NCI-H1417 (cell line): ENCODE data around the gene MGAT4A.
A peak's percentile ranks its signal among the peaks of the same experiment; 100 is the strongest.
"Not testable (repeated sequence)": the region's sequence is repeated elsewhere in the genome, so short reads cannot be mapped to it uniquely, and the experiment has no call there.

ENCODE experiments used
- DNase-seq, 3 experiments: peaks; one replicate each; lab custom pipeline; 2025; lab: John Stamatoyannopoulos, UW

MGAT4A gene

DNA sequence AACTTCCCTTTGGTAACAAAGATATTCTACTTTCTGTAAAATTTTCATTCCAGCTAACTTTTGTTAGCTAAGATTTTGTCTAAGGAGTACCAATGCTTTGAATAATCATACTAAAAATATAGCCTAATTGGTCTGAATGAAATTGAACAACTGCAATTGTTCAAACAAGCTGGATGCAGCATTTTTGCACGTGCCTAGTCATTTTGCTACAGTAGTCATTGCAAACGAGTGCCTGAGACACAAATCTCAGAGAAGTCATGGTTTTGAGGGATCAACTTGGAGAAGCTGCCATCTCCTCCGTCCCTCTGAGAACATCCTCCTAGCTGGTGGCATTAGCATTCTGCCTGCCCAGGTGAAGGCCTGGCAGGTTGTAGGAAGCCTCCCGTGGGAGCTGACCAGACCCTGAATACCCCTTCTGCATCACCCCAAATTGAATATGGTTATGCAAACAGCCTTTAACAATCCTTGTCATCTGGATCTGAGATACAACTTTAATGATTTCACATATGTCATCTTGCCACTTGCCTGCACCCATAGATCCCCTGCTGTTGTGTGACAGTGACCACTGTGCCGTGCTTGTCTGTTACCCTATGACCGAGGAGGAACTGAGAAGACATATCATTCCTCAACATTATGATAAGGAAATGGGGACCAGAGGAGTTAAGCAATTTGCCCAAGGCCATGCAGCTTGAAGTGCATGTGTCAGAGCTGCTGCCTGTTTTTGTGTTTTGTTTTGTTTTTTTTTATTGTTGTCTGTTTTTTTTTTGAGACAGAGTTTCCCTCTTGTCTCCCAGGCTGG lies 29.1 kb upstream of the MGAT4A start:
- no peak for DNase-seq

DNA sequence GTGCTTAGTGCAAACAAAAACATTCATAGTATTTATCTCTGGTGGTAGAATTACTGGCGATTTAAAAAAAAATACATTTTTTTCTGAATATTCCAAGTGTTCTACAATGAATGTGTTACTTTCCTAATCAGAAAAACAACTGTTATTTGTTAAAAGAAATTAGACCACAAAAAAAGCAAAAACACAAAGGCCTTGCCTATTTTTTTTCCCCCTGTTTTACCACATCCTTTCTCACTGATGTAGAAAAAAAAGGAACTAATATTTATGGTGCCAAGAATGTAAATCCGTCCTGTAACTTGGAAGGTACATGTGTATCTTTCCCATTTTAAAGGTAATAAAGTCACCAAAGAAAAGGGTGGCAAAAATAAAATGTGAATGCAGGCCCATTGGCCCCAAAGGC lies 28.4 kb upstream of the MGAT4A start:
- no peak for DNase-seq

GRCh38 chr2:98757904-98758421 lies 27.0 kb upstream of the MGAT4A start:
- DNase-seq = no peak

GRCh38 chr2:98753801-98754200 lies 22.9 kb upstream of the MGAT4A start:
- no peak for DNase-seq

DNA sequence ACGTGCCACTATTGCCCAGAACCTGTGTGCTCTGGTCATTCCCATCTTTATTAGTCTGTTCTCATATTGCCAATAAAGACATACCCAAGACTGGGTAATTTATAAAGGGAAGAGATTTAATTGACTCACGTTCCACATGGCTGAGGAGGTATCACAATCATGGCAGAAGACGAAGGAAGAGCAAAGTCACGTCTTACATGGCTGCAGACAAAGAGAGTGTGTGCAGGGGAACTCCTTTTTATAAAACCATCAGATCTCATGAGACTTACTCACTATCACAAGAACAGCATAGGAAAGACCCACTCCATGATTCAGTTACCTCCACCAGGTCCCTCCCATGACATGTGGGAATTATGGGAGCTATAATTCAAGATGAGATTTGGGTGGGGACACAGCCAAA lies 21.8 kb upstream of the MGAT4A start:
- not testable (repeated sequence) for DNase-seq

GRCh38 chr2:98751748-98752147 lies 20.8 kb upstream of the MGAT4A start:
- DNase-seq = no peak

GRCh38 chr2:98750593-98751282 lies 19.8 kb upstream of the MGAT4A start:
- DNase-seq = no peak

GRCh38 chr2:98749066-98749450 lies 18.1 kb upstream of the MGAT4A start:
- no peak for DNase-seq

DNA sequence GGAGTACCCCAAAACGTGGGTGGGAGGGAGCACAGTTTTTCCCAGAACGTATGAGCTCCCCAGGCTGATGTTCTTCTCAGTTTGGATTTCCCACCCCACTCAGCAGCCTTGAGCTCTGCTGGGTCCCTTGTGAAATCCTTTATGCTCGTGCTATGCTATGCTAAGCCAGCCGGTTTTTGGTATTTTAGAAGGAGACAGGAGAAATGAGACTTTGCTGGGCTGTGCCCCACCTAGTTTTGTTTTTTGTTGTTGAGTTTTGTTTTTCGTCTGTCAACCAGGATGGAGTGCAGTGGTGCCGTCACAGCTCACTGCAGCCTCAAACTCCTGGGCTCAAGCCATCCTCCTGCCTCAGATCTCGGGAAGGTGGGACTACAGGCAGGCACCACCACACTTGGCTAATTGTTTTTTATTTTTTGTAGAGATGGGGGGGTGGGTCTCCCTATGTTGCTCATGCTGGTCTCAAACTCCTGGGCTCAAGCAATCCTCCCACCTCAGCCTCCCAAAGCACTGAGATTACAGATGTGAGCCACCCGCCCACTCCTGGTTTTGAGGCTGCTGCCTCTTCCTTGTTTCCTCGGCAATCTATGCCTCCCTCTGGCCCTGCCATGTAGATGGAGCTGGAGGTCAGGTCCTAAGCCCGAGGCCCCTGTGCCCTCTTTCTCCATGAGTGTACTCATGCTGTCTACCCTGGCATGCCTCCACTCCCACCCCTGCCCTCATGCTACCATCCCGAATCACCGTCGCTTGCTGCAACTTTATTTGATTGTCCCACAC lies 17.5 kb upstream of the MGAT4A start:
- no peak for DNase-seq

DNA sequence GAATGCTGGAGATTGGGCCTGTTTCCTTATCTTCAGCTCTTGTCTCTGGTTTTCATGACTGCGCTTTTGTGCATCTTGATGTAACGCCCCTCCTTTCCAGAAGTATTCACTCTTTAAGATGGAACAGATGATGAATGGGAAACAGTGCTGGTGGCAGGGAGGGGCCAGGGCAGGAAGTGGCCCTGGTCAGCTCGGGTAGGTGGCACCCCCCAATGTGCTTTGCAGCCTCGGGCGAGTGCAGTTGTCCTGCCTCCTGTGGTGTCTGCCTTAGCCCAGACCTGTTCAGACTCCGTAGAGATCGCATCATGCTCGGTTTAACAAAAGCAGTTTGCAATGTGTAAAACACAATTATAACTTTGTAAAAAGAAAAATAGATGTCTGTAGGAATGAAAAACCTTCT lies 17.0 kb upstream of the MGAT4A start:
- DNase-seq = peak in 2 of 3 experiments; percentile 5 to 36

DNA sequence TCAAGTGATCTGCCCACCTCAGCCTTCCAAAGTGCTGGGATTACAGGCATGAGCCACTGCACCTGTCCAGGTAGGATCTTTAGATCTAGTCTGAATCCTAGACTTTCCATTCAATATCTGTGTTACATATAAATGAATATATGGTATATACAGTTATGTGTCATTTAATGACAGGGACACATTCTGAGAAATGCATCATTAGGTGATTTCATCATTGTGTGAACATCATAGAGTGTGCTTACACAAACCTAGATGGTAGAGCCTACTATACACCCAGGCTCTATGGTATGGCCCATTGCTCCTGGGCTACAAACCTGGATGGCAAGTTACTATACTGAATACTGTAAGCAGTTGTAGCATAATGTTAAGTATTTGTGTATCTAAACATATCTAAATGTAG lies 15.5 kb upstream of the MGAT4A start:
- DNase-seq = no peak

GRCh38 chr2:98744595-98744994 lies 13.7 kb upstream of the MGAT4A start:
- no peak for DNase-seq

DNA sequence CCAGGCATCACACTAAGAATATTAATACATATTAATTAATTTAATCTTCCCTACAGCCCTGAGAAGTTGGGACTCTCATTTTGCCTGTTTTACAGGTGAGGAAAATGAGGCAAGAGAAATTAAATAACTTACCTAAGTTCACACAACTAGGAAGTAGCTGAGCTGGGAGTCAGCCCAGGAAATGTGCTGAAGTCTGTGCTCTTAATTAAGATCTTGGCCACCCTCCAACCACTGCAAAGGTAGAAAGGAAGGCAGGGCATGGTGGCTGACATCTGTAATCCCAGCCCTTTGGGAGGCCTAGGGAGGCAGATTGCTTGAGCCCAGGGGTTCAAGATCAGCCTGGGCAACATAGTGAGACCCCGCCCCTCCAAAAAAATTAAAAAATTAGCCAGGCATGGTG lies 12.9 kb upstream of the MGAT4A start:
- DNase-seq = no peak

DNA sequence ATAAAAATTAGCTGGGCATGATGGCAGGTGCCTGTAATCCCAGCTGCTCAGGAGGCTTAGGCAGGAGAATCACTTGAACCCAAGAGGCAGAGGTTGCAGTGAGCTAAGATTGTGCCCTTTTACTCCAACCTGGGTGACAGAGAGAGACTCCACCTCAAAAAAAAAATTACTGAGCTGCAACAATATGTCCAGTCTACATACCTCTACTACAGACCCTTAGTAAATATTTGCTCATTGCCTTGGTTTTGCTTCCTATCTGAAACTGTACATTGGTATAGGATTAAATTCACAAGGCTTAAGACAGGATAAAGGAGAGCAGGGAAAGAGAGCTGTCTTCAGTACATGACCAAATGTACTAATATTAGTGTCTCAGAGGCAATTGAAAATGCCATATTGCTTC lies 8.1 kb upstream of the MGAT4A start:
- no peak for DNase-seq

DNA sequence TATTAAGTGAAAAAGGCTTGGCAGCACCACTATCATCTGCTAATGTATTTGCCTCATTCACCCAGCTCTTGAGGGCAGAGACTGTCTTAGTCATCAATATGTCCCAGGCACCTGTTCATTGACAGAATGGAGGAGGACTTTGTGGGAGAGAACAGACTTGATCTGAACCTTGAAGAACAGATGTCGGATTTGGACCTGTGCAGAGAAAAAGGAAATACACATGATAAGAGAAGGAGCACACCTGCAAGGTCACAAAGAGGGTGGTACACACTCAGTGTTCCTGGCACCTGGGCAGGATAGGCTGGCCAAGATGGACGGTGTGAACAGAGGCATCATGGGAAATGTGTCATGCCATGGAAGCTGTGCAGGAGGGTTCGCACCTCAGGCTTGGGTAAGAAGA lies 7.4 kb upstream of the MGAT4A start:
- no peak for DNase-seq

DNA sequence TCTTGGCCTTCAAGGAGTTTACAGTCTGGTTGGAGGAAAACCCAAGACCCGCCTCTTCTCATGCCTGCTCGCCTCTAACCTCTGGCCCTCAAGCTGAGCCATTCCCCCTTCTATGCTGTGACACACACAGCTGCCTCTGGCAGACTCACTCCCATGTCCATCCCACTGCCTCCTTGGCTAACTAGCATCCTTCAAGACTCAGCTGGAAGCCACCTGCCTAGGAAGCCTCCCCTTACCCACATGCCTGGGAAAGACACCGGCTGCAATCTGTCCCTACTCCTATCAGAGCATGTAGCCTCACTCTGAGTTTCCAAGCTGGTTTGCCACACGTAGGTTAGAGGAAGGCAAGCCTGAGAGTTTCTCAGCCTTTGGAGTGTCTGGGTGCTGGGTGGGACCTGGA lies 6.9 kb upstream of the MGAT4A start:
- DNase-seq = no peak

GRCh38 chr2:98736464-98736889 lies 5.5 kb upstream of the MGAT4A start:
- no peak for DNase-seq

DNA sequence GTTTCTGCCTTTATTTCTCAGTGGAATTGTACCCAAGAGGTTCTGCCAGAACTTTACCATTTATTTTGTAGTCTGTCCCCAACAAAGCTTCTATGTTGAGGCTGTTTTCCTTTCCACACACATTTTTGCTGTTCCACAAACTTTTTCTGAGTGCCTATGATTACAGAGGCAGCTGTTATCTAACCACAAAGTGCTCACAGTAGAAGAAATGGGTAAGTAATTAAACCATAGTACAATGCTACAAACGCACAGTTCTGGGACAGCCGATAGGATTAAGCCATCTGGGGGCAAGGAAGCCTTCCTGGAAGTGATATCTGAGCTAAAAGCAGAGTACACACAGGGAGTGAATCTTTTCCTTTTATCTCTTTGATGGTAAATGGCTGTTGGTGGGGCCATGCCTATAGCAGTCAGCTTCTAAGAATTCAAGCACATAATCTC lies 3.9 kb upstream of the MGAT4A start:
- no peak for DNase-seq

GRCh38 chr2:98734162-98734561 lies 3.2 kb upstream of the MGAT4A start:
- DNase-seq = no peak

DNA sequence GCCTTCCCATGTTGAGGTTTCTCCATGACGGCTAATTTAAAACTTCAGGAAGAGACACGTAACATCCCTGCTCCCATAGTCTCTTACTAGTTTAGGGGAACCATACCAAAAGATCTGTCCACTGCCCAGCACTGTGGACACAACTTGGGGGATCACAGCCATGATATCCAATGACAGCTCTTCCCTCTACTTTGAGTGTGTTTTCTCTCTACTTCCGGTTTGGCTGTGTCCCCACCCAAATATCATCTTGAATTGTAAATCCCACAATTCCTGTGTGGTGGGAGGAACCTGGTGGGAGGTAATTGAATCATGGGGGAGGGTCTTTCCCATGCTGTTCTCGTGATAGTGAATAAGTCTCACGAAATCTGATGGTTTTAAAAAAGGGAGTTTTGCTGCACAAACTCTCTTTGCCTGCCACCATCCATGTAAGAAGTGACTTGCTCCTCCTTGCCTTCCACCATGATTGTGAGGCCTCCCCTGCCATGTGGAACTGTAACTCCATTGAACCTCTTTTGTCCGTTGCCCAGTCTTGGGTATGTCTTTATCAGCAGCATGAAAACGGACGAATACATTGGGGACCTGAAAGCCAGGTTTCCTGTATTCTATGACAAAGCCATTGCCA lies 1.6 kb upstream of the MGAT4A start:
- DNase-seq = no peak

DNA sequence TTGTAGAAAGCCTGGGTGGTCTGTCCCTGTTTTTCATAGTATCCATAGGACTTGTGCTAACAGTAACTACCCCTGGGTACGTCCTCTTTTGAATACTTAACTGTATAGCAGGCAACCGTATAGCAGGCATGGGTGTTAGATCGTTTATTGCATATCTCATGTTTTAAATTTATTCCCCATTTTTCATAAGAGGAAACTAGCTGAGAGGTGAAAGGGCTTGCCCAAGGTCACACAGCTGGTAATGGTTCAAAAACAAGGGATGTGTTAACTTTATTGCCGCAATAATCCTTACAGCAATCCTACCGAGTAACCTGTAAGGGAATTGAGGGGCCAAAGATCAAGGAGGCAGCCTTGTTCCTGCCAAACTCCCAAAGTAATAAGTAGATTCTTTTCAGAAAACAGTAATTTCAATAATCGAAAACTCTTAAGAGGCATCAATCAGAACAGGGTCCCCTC lies 990 bp upstream of the MGAT4A start:
- no peak for DNase-seq

DNA sequence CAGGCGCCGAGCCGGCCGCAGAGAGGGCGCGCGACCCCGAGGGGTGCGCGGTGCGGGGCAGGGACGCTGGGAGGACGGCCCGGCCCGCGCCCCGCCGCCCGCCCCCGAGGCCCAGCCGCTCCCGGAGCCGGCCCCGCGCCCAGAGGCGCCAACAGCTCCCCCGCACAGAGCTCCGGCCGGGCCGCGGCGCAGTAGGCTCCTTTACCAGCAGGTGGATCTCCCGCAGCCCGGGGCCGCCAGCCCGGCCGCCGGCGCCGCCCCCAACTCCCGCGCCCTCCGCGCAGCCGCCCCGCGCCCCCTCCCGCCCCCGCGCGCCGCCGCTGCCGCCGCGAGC lies 258 bp downstream of the MGAT4A start:
- no peak for DNase-seq
